Prostate gland (tissue), 2 donors: ENCODE data around the gene PRMT7. TPM values are rescaled to one million over a fixed set of nuclear protein-coding genes. Genes with fewer than 3 reads are reported as not detected.

Experiments used
- DNase-seq: peaks from one replicate; pipeline ENCODE4 v3.0.0-alpha.2; 2019; ENCODE audit warnings: low spot score
- H3K27ac ChIP-seq, 2 donors: fragments of 200-600 bp; sonication (generic); 2 replicates each; pipeline ENCODE4 v1.5.1; 2017 to 2019
- H3K27me3 ChIP-seq: fragments of 200-600 bp; sonication (generic); replicated peaks from 2 replicates; pipeline ENCODE4 v1.5.1; 2019; ENCODE audit not compliant: insufficient read depth
- H3K36me3 ChIP-seq, 2 donors: fragments of 200-600 bp; sonication (generic); 1 replicate in 1 of 2; 2 replicates in 1 of 2; pipeline versions ENCODE4 v1.5.1 to v1.8.1; 2017 to 2019
- H3K4me1 ChIP-seq: fragments of 200-600 bp; sonication (generic); replicated peaks from 2 replicates; pipeline ENCODE4 v1.5.1; 2019
- H3K4me3 ChIP-seq, 2 donors: fragments of 200-600 bp; sonication (generic); 2 replicates each; pipeline ENCODE4 v1.5.1; 2017 to 2019
- H3K9me3 ChIP-seq: fragments of 200-600 bp; sonication (generic); 2 replicates; pipeline ENCODE4 v1.5.1; 2017
- POLR2A ChIP-seq: fragments of 450-650 bp; IDR thresholded peaks from one replicate; pipeline ENCODE4 v1.6.1; 2016; ENCODE audit warnings: antibody characterized with exemption, mild to moderate bottlenecking
- POLR2AphosphoS5 ChIP-seq: sonication (generic); formaldehyde crosslinking; IDR thresholded peaks from one replicate; pipeline ENCODE4 v1.6.1; 2017; ENCODE audit warnings: antibody characterized with exemption
- WGBS: methylation state at CpG from one replicate; pipeline ENCODE4 v1.1.5; 2018; 5-methylcytosine and 5-hydroxymethylcytosine counted together
- intact Hi-C: fragments of 100-400 bp; cut with DNase I; formaldehyde crosslinking; loops from one replicate; pipeline ENCODE4 v1.14.2; 2022
- total RNA-seq, 2 donors: library from RNA; depleted of rRNA; stranded (reverse); fragments of >200 nt; gene quantifications; one replicate each; pipeline ENCODE4 v1.1.0, GENCODE V29; 2016
- TF ChIP-seq, protein P1 (sequence below), 4 experiments: fragments of 200-600 bp in 2 of 4; fragments of 450-650 bp in 2 of 4; sonication (generic) in 2 of 4; IDR thresholded peaks; 1 replicate in 3 of 4; 2 replicates in 1 of 4; pipeline ENCODE4 v1.5.1; 2016 to 2019; ENCODE audit warnings: antibody characterized with exemption in 4 of 4, mild to moderate bottlenecking in 2 of 4, moderate library complexity in 2 of 4

Gene PRMT7
- total RNA-seq, 2 donors from 2014 or later: 45.2 to 77.9 TPM

DNA sequence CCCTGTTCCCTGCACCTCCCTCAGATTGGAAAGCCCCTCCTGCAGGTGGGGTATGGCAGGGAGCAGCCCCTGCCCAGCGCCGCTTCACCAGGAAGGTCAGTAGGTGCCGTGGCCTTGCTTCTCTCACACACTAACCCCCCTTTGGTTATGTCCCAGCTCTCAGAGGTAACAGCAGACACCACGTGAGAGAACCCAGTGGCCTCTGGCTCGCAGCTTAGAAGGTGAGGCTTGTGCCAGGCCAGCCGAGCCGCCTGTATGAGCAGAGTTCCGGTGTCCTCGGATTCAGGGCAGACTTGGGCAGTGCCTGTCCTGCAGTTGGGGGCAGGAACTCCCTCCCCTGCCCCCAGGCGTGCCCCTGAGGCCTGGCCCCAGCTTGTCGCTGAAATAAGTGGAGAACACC lies 47.1 kb downstream of the PRMT7 start:
- H3K4me3 ChIP-seq: no peak overlapping the region
- WGBS: 94% methylated on average over 11 of the region's 11 CpGs
- peaks cover 3 to 10% of the 10 kb centered on the region in 2 donors for H3K36me3 ChIP-seq
- intact Hi-C loops: no loop called here
- no peak for TF ChIP-seq POLR2AphosphoS5
- no peaks in the 10 kb centered on the region for H3K27me3 ChIP-seq
- peaks cover 3% of the 10 kb centered on the region for H3K4me1 ChIP-seq
- no peaks in the 10 kb centered on the region for H3K9me3 ChIP-seq
- no peak for DNase-seq
- H3K27ac ChIP-seq: no peak overlapping the region

DNA sequence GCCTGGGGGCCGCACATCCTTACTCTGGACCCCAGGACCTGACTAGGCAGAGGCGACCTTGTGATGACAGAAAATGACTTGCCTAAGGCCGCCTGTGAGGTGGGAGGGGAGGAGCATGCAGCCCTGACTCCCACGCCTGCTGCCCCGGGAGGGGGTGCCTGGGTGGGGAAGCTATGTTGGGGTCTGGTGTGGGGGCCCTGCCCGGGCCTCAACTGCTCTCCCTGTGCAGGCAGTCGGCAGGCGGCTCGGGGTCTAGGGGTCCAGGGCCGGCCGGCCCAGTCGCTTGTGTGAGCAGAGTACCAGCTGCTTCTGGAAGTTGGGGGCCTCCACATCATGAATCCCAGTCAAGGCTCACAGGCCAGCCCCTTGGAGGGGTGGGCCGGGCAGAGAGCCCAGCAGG lies 48.1 kb downstream of the PRMT7 start:
- intact Hi-C loops: no loop called here
- H3K27me3 ChIP-seq: no peaks in the 10 kb centered on the region
- peaks cover 0 to 10% of the 10 kb centered on the region in 2 donors for H3K36me3 ChIP-seq
- H3K27ac ChIP-seq: no peak overlapping the region
- H3K4me3 ChIP-seq: no peak overlapping the region
- peaks cover 3% of the 10 kb centered on the region for H3K4me1 ChIP-seq
- TF ChIP-seq POLR2AphosphoS5 (no peak), POLR2A (no peak)
- TF ChIP-seq, protein P1, sequence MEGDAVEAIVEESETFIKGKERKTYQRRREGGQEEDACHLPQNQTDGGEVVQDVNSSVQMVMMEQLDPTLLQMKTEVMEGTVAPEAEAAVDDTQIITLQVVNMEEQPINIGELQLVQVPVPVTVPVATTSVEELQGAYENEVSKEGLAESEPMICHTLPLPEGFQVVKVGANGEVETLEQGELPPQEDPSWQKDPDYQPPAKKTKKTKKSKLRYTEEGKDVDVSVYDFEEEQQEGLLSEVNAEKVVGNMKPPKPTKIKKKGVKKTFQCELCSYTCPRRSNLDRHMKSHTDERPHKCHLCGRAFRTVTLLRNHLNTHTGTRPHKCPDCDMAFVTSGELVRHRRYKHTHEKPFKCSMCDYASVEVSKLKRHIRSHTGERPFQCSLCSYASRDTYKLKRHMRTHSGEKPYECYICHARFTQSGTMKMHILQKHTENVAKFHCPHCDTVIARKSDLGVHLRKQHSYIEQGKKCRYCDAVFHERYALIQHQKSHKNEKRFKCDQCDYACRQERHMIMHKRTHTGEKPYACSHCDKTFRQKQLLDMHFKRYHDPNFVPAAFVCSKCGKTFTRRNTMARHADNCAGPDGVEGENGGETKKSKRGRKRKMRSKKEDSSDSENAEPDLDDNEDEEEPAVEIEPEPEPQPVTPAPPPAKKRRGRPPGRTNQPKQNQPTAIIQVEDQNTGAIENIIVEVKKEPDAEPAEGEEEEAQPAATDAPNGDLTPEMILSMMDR (IDR thresholded peaks at IDR 0.05): no peak
- no peaks in the 10 kb centered on the region for H3K9me3 ChIP-seq
- no peak for DNase-seq
- 92% methylated on average over 13 of the region's 13 CpGs for whole genome bisulfite sequencing

DNA sequence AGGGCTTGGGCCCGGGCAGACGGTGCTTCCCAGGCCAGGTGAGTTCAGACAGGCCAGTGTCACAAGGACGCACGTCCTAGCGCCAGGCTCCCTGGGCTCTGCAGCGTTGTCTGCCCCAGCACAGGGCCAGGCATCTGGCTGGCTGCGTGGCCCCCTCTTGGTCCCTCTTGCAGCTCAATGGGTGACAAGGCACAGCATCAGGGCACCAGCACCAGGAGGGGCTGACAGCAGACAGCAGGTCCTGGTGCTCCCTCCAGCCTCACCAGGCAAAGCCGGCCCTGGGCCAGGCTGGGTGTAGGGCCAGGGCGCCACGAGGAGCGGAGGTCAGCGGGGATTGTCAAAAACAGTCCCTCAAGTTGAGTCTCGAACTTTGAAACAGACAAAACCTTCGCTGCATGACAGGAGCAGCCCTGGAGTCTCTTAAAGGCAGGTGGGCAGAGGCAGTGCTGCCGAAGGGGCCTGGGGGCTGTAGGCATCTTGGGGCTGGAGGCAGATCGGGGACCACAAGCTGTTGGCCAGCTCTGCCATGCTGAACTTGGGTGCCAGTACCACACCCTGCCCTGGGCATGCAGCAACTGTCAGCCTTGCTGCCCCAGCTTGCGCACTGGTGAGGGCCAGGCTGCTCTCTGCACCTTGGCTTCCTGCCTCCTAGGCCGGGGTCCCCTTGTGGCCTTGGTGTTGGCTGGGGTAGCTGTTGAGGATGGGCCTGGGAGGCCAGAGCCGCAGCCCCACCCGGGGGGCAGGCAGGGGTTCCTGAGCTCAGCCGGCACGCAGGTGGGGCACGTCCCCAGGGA lies 48.8 kb downstream of the PRMT7 start:
- DNase-seq: no peak
- H3K36me3 ChIP-seq: peaks cover 0 to 10% of the 10 kb centered on the region in 2 donors
- H3K9me3 ChIP-seq: no peaks in the 10 kb centered on the region
- H3K4me3 ChIP-seq: no peak overlapping the region
- intact Hi-C loops: no loop called here
- H3K4me1 ChIP-seq: peaks cover 3% of the 10 kb centered on the region
- 87% methylated on average over 17 of the region's 23 CpGs for WGBS
- H3K27me3 ChIP-seq: no peaks in the 10 kb centered on the region
- TF ChIP-seq, protein P1 (IDR thresholded peaks at IDR 0.05): no peak
- TF ChIP-seq POLR2AphosphoS5 (no peak), POLR2A (no peak)
- H3K27ac ChIP-seq: no peak overlapping the region

DNA sequence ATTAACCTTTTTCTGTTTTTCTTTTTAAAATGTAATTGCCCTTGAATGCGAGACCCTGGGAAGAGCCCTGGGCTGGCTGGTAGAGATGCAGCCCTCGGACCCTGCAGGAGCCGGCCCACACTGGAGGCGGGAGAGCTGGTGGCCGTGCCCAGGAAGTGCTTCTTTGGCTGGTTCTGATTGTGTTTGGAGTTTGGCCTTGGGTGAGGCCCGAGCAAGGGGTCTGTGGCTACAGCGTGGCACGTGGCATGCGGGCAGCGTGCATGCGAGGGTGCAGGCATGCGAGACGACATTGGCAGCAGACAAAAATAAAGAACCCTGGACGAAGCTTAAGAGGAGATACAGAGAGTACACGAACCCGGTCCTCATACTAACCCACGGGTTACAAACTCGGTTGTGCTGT lies 49.7 kb downstream of the PRMT7 start:
- peaks cover 3% of the 10 kb centered on the region for H3K4me1 ChIP-seq
- H3K27ac ChIP-seq: no peak overlapping the region
- H3K4me3 ChIP-seq: no peak overlapping the region
- intact Hi-C loops: no loop called here
- H3K36me3 ChIP-seq: peaks cover 0 to 10% of the 10 kb centered on the region in 2 donors
- DNase-seq: no peak
- H3K9me3 ChIP-seq: no peaks in the 10 kb centered on the region
- TF ChIP-seq, protein P1 (IDR thresholded peaks at IDR 0.05): no peak
- TF ChIP-seq POLR2A (no peak), POLR2AphosphoS5 (no peak)
- H3K27me3 ChIP-seq: no peaks in the 10 kb centered on the region
- 92% methylated on average over 18 of the region's 18 CpGs for WGBS

DNA sequence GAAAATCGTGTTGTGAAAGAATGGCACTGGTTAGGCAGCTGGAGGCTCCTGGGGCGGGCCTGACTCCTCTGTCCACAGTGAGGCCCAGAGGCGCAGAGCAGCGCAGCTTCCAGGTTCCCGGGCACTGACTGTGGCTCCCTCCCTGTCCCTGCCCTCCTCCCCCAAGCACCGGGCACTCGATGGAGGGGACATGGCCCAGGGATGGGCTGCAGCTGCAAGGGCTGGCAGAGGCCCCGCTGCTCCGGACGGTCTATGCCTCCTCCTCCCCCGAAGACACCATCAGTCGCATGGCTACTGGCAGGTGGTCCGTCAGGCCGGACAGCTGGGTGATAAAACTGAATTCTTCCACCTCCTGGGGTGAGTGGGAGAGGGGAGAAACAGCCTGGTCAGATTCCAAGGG lies 50.1 kb downstream of the PRMT7 start:
- no peak overlapping the region for H3K4me3 ChIP-seq
- peaks cover 0 to 10% of the 10 kb centered on the region in 2 donors for H3K36me3 ChIP-seq
- intact Hi-C loops: no loop called here
- peaks cover 3% of the 10 kb centered on the region for H3K4me1 ChIP-seq
- H3K9me3 ChIP-seq: no peaks in the 10 kb centered on the region
- WGBS: 69% methylated on average over 14 of the region's 14 CpGs
- no peak overlapping the region for H3K27ac ChIP-seq
- TF ChIP-seq, protein P1 (IDR thresholded peaks at IDR 0.05): no peak
- TF ChIP-seq POLR2A (no peak), POLR2AphosphoS5 (no peak)
- DNase-seq: no peak
- H3K27me3 ChIP-seq: no peaks in the 10 kb centered on the region
